GM13977 (cell line): ENCODE data around the gene PRF1.
"Not testable (repeated sequence)": the region's sequence is repeated elsewhere in the genome, so short reads cannot be mapped to it uniquely, and the experiment has no call there.

ENCODE experiments used
- DNase-seq: peaks from one replicate; pipeline ENCODE4 v3.0.0; 2012; ENCODE audit warnings: low spot score
- in situ Hi-C: fragments of 300-500 bp; cut with MboI; formaldehyde crosslinking; loops from one replicate; pipeline ENCODE4 v1.12.0; 2022; ENCODE audit warnings: low sequenced_read_pairs, low pct_unique_long_range_greater_than_20kb, mixed read lengths, inconsistent platforms; ENCODE audit not compliant: unreplicated experiment
- TF ChIP-seq, protein P1 (sequence below): IDR thresholded peaks from 2 replicates; pipeline ENCODE4 v1.5.1; 2012; ENCODE audit warnings: mild to moderate bottlenecking, control low read depth; ENCODE audit not compliant: insufficient read depth; ENCODE audit errors: extremely low read depth, missing control alignments

The PRF1 gene

DNA sequence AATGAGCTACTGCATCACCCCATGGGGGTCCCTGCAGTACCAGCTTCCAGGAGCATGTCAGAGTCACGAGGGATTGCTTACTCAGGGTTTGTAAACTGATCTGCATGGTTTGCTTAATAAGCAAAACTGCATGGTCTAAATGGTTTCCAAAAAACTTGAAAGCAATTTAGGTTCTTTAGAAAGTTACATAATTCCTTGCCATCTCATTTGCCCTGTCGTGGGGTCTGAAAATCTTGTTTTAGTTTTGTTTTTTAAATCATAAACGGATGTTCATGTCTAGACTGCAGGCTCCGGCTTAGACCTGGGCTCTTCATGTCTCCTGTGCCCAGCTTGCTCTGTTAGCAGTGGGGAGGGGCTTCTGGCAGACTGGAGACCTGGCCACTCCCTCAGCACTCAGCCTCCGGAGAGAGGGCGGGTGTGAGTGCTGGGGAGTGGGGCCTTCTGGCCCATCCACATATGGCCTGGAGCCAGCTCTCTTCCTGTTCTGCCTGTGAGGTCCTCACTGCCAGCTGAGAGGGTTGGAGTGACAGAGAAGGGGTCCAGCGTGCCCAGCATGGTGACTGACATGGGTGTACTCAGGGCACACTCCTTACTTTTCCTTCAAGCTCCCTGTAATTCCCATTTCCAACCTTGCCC, 17.5 kb downstream of the PRF1 start:
- in situ Hi-C loops: no loop called here
- TF ChIP-seq, protein P1, sequence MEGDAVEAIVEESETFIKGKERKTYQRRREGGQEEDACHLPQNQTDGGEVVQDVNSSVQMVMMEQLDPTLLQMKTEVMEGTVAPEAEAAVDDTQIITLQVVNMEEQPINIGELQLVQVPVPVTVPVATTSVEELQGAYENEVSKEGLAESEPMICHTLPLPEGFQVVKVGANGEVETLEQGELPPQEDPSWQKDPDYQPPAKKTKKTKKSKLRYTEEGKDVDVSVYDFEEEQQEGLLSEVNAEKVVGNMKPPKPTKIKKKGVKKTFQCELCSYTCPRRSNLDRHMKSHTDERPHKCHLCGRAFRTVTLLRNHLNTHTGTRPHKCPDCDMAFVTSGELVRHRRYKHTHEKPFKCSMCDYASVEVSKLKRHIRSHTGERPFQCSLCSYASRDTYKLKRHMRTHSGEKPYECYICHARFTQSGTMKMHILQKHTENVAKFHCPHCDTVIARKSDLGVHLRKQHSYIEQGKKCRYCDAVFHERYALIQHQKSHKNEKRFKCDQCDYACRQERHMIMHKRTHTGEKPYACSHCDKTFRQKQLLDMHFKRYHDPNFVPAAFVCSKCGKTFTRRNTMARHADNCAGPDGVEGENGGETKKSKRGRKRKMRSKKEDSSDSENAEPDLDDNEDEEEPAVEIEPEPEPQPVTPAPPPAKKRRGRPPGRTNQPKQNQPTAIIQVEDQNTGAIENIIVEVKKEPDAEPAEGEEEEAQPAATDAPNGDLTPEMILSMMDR: no peak
- no peak for DNase-seq

DNA sequence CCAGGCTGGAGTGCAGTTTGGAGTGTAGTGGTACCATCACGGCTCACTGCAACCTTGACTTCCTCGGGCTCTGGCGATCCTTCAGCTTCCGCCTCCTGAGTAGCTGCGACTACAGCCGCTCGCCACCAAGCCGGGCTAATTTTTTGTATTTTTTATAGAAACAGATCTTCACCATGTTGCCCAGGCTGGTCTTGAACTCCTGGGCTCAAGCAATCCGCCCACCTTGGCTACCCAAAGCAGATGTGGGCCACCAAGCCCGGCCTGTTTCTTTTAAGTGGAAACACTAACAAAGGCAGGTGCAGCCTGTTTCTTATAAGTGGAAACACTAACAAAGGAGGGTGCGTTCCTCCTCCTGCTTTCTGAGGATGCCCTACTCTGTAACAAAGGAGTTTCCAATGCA, 18.2 kb downstream of the PRF1 start:
- in situ Hi-C loops: no loop called here
- no peak for DNase-seq
- TF ChIP-seq, protein P1: no peak

DNA sequence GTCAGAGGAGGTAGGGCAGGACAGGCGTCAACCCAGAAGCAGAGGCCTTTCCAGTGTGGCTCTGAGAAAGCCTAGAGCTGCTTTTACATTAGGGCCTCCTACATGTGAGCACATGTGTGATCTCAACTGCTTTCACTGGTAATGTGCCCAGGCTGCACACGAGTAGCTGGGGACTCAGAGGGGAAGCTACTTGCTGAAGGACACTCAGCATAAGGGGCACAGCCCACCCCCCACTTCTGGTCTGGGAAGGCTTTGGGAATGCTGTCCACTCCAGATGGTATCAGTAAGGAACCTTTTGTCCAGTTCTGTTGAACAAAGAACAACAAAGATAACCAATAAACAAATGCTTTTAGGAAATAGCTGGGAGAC, 18.9 kb downstream of the PRF1 start:
- in situ Hi-C loops: no loop called here
- DNase-seq: no peak

DNA sequence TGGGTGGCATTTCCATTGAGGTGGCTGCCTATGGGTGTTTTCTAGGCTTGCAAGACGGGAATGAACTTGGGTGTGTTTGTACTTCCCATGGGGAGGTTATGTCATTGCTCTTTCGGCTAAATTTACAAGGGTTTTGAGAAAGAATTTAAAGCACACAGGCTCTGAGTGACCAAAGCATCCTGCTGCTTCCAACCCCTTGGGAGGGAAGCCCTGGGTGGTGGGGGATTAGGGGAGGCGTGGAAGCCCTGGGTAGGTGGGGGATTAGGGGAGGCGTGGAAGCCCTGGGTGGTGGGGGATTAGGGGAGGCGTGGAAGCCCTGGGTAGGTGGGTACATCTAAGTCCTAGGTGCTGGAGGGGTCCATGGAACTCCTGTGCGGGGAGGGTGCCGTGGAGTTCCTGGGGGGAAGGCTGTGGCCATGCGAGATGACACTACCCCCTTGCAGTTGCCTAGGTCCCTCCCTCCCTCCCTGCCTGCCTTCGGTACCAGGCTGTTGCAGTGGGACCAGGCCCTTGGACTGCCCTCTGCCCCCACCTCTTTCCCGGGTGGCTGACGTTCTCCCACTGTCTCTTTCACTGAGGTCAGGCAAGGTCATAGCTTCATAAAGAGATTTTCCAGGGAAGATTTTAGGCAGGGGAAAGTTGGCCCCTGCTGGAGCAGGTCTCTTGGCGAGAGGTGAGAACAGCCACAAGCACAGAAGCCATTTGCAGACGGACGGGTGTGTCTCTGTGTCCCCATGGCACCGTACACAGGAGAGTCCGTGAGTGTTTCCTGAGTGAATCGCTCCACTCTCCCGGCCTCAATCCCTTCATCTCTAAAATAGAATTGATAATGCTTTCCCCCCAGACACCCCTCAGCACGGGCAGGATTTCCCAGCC, 19.5 kb downstream of the PRF1 start:
- DNase-seq: no peak
- TF ChIP-seq, protein P1: no peak
- in situ Hi-C loops: no loop called here

More for the DNA sequence above, 18.9 kb downstream of the PRF1 start:
- TF ChIP-seq, protein P1: no peak

DNA sequence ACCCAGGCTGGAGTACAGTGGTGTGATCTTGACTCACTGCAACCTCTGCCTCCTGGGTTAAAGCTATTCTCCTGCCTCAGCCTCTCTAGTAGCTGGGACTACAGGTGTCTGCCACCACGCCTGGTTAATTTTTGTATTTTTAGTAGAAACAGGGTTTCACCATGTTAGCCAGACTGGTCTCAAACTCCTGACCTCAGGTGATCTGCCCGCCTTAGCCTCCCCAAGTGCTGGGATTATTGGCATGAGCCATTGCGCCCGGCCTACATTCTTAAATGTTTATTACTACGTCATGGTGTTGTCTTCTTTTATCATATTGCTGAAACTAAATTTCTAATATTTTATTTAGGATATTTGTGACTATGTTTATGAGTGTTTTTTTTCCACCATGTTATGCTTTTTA, 21.4 kb downstream of the PRF1 start:
- in situ Hi-C loops, DNase-seq: not testable (repeated sequence)

DNA sequence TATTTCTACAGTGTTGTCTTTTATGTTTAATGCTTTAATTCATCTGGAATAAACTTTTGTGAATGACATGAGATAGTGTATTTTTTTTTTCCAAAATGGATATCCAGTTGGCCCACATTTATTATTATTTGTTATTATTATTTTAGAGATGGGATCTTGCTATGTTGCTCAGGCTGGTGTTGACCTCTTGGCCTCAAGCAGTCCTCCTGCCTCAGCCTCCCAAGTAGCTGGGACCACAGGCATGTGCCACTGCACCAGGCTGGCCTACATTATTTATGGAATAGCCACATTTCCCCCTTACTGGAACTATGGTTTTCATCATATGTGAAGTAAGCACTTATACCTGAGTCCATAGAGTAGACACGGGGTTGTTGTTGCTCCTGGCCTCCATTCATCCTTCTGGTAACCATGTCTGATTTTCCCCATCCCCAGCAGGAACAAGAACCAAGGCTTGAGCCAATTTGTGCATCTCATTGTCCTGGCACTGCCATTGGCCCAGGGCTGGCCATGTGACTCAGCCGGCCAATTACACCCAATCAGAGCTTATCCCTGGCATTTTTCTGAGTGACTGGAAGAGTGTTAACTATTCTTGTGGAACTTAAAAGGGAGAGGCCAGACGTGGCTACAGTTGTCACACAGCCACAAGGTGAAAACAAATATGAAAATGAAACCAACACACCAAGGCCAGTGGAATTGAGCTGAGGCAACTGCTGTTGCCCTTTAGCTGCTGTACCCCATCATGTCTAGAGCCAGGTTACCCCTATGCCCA, 23.1 kb downstream of the PRF1 start:
- in situ Hi-C loops: no loop called here
- TF ChIP-seq, protein P1: no peak
- no peak for DNase-seq
